Measurements from ENCODE around the gene IPO9.

DNA sequence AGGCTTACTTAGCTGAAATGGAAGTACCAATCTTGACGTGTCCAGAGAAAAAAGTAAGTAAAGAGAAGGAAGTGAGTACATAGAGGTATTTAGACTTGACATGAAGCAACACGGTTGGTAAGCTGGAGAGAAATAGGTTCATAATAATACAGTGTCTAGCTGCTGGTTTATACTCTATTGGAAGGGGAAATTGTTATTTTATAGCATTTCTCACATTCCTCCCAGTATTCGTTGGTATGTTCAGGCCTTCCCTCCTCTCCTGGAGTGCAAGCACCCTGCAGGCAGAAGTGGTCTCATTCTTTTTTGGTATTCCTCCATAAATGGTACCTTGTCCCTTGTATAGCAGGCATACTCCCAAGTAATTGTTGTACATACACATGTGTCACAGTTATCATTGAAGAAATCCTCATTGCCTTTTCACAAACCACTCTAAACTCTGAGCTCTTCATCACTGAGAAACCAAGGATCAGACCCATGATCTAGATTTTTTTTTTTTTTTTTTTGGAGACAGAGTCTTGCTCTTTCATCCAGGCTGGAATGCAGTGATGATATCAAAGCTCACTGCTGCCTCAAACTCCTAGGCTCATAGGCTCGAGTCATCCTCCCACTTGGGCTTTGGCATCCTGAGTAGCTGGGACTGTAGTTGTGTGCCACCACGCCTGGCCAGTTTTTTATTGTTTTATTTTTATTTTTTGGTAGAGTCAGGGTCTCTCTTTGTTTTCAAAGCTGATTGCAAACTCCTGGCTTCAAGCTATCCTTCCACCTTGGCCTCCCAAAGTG lies 9.8 kb upstream of the IPO9 start:
- TF ChIP-seq, protein P1, sequence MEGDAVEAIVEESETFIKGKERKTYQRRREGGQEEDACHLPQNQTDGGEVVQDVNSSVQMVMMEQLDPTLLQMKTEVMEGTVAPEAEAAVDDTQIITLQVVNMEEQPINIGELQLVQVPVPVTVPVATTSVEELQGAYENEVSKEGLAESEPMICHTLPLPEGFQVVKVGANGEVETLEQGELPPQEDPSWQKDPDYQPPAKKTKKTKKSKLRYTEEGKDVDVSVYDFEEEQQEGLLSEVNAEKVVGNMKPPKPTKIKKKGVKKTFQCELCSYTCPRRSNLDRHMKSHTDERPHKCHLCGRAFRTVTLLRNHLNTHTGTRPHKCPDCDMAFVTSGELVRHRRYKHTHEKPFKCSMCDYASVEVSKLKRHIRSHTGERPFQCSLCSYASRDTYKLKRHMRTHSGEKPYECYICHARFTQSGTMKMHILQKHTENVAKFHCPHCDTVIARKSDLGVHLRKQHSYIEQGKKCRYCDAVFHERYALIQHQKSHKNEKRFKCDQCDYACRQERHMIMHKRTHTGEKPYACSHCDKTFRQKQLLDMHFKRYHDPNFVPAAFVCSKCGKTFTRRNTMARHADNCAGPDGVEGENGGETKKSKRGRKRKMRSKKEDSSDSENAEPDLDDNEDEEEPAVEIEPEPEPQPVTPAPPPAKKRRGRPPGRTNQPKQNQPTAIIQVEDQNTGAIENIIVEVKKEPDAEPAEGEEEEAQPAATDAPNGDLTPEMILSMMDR (IDR thresholded peaks at IDR 0.05), result no peak
- no peak for TF ChIP-seq POLR2A (IDR thresholded peaks at IDR 0.05)

All from esophagus squamous epithelium (tissue), 4 donors.